ENCODE results near the gene TCN2.
"Not testable (repeated sequence)": the region's sequence is repeated elsewhere in the genome, so short reads cannot be mapped to it uniquely, and the experiment has no call there.

TCN2 gene

DNA sequence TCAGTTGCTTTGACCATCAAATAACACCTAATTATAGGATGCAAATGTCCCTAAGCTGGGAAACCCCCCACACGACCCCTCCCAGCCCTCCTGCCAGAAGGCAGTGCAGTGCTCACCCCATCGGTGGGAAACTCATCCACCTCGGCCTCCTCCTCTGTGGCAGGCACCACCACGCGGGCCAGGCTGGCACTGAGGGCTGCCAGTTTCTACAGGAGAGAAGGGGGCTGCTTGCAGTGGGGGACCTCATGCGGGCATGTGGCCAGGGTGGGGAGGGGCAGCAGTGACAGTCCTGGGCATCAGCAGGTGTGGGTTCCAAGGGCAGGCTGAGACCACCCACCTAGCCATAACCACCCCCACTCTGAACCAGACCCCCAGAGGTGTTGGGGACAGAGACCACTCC is 26.1 kb upstream of the TCN2 start:
- no peak for DNase-seq

DNA sequence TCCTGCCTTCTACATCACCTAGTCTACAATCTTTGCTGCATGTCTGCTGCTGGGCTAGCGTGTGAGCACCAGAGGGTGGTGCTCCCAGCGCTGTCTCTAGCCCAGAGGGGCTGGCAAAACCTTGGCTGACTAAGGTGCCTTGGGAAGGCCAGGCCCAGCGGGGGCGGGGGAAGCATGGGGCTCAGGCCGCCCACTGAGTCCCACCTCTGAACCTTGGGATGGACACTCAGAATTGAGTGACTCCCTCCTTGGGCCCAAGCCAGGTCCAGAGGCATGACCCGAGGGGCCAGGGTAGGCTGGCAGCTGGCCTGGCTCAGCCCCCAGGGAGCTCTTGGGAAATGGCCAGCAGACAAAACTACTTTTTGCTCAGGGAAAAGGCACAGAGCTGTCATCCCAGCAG is 24.9 kb upstream of the TCN2 start:
- DNase-seq = no peak

DNA sequence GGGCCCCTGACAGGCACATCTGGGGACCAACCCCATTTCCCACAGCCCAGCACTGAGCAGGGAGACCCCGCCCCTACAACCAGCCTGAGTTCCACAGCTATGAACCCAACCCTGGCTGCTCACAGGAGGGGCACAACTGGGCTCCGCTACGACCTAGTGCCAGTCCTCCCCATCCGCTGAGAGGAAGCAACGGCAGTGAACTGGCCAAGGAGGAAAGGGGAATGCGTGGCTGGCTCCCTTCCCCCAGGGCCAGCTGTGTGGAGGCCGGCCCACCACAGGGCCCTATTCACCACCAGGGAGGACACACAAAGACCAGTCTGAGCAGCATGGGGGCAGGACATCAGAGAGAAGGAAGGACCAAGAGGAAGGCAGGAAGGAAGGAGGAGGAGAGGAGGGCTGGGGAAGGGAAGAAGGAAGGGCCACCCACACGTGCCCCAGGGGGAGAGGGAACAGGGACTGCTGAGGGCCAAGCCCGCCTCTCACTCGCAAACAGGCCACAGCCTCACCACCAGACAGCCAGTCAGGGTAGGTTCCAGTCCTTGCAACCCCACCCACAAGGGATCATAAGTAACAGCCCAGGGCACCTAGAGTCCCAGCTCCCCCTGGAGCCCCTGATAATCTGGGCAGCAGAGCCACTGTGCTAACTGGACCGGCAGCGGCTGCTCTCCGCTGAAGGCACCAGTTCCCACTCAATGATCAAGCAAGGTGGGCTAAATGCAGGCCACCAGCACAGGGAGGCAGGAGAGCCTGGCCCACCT is 24.0 kb upstream of the TCN2 start:
- DNase-seq = no peak

DNA sequence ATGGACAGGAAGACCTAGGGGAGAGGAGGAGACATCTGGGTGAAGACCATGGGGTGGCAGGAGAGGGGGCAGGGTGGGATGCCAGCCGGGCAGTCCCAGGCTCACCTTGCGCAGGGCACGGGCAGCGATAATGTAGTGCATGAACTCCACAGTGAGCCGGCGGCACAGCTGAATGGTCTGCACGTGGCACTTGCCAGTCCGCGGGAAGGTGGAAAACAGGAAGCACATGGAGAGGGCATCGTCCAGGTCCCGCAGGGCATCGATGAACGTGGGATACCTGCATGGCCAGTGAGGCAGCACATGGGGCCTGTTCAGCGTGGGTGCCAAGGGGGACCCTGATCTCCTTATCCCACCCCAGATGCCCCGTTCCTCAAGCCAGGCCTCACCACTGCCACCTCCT is 22.5 kb upstream of the TCN2 start:
- no peak for DNase-seq

DNA sequence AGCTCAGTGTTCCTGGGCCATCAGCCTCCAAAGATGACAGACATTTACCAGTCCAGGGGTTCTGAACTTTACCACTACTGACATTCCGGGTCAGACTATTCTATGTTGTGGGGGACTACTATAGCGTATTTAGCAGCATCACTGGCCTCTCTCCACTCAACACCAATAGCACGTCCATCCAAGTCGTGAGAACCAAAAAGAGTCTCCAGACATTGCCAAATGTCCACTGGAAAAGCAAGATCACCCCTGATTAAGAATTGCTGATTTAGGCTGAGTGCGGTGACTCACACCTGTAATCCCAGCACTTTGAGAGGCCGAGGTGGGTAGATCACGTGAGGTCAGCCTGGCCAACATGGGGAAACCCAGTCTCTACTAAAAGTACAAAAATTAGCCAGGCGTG is 20.6 kb upstream of the TCN2 start:
- no peak for DNase-seq

DNA sequence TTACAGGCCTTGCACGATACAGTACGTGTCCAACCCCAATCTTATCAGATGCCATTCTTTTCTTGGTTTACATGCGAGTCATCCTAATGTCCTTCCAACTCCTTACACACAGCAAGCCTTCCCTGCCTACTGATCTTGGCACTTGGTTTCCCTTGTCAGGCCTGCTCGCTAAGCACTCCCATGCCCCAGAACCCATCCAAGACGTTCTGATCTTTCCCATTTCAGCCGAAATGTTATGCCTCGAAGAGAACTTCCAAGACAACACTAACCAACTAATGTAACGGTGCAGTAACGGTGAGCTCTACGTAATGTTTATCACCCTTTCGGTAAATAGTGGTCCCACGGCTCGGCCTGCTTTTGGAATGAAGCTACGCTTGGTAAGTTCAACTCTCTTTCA is 15.8 kb upstream of the TCN2 start:
- no peak for DNase-seq

DNA sequence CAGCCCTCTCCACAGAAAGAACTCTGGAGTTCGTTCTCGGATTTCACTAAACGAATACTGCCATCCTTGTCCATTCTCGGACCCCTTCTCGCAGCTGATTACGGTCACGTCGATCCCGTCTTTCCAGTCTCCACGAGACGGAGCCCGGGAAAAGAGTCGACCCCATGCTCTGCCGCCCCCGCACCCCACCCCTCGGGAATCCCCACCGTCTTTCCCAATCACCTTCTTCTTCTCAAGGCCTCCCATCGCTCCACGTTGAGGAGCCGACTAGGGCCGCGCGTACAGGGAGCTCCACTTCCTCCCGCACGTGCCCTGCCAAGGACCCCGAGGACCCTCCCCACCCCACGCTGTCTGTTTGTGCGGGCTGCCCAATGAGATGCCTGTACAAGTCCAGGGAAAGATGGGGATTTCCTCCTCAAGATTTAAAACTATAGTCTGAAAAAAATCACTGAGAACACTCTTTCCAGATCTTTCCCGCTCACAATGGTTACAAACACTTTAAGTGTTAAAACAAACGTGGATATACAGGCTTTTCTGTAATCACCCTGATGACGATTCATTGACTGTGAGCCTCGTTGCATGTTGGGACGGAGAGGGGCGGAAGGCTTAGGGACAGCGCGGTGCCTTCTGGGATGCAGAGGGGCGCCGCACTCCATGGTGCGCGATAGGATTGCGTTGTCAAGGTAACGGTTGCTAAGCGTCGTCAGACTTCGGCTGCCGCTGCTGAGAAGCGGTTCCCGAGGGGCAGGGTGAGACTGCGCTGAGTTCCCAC is 15.2 kb upstream of the TCN2 start, which contains the start of gene PES1:
Gene PES1 (minus strand): TSS at position 323 of the 772 bp plus-strand sequence. CDS start 77 bp downstream, at position 246.
- DNase-seq = peak; percentile 80

DNA sequence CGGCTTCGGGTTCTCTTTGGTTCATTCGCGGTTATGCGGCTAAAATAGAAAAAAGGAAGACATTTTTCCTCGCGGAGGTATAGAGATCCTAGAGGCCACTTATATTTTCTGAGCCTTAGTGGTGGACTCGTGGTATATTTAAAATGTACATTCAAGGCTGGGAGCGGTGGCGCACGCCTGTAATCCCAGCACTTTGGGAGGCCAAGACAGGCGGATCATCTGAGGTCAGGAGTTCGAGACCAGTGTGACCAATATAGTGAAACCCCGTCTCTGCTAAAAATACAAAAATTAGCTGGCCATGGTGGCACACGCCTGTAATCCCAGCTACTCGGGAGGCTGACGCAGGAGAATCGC is 14.6 kb upstream of the TCN2 start:
- DNase-seq = not testable (repeated sequence)

DNA sequence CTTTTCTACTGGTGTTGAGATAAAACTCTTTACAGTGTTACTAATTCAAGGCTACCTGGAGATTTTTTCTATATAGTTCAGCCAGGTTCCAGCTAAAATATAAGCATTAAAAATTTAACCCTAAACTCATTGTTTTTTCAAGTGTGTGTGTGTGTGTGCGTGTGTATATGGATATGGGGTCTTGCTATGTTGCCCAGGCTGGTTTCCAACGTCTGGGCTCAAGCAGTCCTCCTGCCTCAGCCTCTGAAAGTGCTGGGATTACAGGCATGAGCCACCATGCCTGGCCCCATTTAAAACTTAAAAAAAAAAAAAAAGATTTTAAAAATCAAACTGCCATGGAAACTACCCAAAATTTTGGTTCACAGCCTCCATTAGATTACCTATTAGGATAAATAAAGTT is 10.8 kb upstream of the TCN2 start:
- DNase-seq = no peak

DNA sequence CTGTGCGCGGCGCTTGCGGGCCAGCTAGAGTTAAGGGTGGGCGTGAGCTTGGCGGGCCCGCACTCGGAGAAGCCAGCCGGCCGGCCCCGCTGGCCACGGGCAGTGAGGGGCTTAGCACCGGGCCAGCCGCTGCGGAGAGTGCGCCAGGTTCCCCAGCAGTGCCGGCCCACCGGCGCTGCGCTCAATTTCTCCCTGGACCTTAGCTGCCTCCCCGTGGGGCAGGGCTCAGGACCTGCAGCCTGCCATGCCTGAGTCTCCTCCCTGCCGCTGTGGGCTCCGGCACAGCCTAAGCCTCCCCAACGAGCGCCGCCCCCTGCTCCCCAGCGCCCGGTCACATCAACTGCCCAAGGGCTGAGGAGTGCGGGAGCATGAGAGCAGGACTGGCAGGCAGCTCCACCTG is 10.1 kb upstream of the TCN2 start:
- DNase-seq = no peak

DNA sequence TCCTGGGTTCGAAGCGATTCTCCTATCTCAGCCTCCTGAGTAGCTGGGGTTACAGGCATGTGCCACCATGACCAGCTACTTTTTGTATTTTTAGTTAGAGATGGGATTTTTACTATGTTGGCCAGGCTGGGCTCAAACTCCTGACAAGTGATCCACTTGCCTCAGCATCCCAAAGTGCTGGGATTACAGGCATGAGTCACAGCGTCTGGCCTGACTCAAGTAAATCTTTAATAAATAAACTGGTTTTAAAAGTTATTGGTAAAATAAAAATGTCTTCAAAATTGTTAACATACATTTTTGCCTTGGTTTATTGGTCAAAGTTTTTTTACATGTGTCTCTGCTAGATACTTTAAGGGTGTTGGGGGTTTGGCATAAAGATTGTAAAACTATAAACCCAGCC is 8.0 kb upstream of the TCN2 start:
- DNase-seq = no peak

DNA sequence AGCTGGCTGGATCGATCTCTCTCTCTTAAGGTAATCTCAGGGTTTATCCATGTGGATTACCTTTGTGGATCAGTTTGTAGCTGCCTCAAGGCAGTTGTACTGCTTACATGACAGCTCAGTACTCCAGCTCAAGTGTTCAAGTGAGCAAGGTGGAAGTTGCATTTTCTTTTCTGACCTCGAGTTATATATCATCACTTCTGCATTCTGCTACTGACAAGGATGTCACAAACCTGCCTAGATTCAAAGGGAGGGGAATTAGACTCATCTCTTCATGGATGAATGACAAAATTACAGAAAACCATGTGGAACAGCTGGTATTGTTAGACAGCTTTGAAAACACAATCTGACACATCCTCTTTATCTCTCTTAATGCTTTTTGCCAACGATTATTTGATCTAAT is 6.1 kb upstream of the TCN2 start:
- no peak for DNase-seq

DNA sequence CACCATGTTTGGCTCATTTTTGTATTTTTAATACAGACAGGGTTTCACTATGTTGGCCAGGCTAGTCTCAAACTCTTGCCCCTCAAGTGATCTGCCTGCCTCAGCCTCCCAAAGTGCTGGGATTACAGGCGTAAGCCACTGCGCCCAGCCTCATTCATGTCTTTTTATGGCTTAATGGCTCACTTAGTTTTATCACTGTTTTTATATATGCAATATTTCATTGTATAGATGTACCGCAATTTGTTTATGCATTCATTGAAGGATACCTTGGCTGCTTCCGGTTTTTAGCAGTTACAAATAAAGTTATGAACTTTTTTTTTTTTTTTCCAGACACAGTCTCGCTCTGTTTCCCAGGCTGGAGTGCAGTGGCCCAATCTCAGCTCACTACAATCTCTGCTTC is 5.5 kb upstream of the TCN2 start:
- no peak for DNase-seq

DNA sequence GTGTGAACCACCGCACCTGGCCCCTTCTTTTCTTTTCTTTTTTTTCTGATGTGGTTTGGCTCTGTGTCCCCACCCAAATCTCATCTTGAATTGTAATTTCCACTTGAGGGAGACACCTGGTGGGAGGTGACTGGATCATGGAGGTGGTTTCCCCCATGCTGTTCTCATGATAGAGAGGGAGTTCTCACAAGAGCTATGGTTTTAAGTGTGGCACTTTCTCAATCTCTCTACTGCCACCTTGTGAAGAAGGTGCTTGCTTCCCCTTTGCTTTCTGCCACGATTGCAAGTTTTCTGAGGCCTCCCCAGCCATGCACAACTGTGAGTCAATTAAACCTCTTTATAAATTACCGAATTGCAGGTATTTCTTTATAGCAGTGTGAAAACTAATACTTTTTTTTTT is 4.9 kb upstream of the TCN2 start:
- DNase-seq = no peak

DNA sequence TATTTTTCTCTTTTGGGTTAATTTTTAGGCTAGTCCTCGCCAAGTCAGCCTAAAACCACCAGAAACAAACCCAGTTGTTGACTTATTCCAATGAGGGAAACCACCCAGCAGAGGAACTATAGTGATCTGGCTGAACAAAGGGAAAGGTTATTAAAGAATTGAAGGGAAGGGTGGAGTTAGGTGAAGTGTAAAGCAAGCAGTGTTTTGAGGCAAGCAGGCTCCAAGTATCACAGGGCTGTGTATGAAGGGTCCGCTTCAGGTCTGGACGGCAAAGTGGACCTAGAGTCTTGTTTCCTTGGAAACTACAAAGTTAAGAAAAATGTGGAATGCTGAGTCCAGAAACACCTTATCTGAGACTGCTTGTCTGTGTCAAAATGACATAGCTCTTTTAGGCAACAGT is 3.2 kb upstream of the TCN2 start:
- no peak for DNase-seq

DNA sequence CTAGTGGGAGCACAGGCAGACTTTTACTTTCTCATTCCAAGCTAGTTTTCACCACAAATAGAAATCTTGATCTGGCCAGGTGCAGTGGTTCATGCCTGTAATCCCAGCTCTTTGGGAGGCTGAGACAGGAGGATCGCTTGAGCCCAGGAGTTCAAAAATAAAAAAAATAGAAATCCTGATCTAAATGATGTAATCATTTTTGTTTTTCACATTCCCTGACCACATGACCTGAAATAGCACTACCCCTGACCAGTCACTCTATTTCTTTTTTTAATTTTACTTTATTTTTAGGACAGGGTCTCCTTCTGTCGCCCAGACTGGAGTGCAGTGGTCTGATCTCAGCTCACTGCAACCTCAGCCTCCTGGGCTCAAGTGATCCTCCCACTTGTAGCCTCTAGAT is 2.3 kb upstream of the TCN2 start:
- DNase-seq = no peak

DNA sequence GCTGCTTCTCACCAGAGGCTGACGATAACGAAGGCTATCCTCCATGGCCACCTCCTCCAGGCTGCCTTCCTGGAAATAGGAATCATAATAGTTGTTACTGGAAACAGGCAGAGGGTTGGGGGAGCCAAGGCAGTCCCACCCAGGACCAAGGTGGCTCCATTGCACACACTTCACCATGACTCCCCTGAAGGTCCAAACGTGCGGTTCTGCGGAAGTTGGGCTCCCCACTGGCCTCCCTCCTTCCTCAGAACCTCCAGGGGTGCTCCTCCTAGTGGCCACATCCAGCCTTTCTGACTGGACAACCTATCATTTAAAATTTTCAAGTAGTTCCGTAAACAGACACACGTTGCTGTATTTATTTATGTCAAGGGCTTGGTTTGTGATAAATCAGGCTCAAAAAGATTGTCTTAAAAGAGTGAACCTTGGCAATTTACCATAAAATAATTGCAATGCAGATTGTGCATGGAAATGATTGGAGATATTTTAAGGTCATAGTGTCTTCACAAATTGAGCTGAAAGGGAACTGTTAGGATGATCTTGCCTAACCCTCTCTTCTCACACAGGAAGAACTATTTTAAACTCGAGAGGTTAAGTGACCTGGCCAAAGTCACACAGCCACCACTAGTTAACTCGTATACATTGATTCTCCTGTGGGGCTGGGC is 1.4 kb upstream of the TCN2 start:
- DNase-seq = peak; percentile 3

DNA sequence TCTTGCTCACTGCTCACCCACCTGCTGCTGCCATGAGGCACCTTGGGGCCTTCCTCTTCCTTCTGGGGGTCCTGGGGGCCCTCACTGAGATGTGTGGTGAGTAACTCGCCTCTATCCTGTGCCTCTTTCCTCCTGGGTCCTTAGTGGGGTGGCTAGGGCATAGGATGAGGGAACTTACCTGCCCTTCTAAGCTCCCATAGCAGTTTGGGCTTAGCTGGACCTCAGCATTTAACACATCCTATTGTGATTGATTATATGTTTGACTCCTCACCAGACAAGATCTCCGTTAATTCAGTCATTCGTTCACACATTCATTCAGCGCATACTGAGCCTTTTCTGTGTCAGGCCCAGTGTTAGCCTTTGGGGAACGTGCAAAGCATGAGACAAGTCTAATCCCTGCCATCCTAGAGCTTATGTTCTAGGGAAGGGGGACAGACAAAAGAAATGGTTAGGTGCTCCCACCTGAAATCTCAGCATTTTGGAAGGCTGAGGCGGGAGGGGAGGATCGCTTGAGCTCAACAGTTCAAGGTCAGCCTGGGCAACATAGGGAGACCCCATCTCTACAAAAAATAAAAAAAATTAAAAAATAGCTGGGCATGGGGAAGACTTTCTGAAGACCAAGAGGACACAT is 441 bp downstream of the TCN2 start:
- no peak for DNase-seq

DNA sequence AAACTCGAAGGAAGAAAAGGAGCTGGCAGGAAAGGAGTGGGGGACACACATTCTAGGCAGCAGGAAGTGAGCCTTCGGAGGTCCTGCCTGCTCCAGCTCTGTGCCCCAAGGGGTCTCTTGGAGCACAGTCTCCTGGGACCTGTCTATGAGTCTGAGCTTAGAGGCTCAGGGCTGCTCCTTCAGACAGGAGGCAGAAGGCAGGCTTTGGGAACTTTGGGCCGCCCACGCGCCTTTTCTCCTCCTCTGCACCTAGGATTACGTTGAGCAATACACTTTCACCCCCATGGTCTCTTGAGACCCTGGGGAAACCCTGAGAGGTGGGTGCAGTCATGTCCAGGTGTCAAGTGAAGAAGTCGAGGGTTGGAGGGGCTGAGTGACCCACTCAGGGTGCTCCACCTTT is 965 bp downstream of the TCN2 start:
- DNase-seq = no peak

DNA sequence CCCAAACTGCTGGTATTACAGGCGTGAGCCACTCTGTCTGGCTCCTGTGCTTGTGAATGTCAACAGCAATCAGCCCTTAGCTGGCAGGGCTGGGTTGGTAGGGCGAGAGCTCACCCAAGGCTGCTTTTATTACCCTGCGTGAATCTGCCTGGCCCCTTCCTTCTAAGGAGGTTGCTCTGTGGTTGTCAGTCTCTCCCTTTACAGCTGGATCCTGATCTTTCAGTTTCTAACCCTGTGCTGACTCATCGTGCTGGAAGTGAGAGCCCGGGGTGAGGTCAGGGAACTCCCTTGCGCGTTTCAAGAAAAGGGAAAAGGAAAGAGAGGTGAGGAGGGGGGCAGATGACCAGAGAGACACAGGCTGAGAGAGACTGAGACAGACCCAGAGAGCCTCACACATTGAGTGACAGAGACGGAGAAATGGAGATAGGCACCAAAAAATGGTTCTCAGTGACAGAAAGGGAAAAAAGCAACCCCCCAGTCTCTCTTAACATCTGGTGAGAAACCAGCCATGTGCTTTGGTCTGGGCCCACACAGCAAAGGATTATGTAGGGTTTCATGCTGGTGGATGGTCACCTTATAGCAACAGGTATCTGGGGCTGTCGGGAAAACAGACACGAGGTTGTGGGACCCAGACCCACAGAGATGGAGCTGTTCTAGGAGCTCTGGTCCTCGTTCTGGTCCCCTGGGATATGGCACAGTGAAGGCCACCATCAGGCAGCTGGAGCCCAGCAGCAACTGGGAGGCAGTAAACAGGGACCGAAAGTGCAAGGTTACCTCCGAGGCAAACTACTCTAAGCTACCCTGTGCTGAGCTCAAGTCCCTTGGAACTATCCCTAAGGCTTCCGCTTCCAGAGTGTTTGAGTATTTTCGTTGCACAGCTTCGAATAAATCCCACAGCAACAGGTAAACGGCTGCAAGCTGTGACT is 2.5 kb downstream of the TCN2 start:
- peak; percentile 72 for DNase-seq

DNA sequence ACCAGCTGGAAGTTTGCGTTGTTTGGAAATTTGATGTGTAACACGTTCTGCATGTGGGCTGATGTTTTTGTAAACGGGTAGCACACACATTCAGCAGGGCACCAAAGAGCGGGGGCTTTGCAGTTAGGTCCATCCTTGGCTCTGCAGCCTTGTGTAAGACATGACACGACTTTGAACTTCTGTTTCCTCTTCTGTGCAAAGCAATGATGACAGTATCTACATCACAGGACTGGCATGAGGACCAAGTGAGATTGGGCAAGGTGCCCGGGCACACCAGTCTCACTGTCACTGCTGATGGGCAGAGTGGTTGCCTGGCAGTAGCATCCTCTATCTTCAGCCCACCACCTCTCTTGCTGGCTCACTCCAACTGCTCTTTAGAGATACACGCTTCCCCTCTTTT is 3.3 kb downstream of the TCN2 start:
- no peak for DNase-seq

DNA sequence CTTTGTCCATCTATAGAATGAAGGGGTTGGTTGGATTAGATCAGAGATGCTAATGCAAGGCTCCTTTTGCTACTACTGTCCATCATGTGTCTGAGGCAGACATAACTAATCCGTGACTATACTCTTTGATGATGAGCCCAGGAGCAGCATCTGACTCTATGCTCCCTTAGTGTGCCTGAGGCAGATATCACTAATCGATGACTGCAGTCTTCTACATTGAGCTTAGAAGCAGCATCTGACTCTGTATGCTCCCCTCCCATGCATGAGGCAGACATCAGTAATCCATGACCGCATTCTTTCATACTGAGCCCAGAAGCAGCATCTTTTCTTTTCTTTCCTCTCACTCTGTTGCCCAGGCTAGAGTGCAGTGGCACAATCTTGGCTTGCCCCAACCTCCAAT is 4.2 kb downstream of the TCN2 start:
- DNase-seq = peak; percentile 5

DNA sequence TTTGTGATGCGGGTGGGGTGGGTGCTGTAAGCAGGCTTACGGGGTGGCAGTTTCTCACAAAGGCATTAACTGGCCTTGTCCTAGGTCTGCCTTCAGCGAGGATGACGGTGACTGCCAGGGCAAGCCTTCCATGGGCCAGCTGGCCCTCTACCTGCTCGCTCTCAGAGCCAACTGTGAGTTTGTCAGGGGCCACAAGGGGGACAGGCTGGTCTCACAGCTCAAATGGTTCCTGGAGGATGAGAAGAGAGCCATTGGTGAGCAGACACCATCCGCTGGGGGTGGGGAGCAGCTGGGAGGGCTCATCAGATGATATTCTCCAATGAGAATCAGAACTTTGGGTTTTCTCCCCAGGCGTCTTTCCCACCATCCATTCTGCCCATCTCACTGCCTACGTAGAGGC is 5.8 kb downstream of the TCN2 start:
- DNase-seq = no peak

Measured in NCI-H226 (cell line).